T1000 (cell line): ENCODE data around the gene INPP5B.

Experiments
- DNase-seq: peaks from one replicate; lab custom pipeline; 2025; ENCODE audit warnings: mixed read lengths; lab: John Stamatoyannopoulos, UW

INPP5B gene

DNA sequence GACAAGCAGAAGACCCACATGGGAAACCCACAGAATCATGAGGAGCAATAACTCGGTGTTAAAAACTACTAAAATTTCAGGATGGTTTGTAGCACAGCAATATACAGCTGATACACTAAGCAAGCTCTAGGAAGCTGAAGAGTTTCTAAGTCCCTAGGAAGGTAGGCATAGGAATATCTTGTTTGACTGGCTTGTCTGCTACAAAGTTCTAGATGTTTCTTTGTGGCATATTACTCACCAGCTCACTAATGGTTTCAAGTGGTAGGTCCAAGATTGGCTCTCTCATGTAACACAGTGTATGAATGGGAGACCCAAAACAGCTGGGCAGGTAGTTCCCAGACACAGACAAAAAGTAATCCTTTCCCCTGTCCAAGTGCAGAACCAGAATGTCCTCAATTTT is 74.2 kb downstream of the INPP5B start:
- no peak for DNase-seq

DNA sequence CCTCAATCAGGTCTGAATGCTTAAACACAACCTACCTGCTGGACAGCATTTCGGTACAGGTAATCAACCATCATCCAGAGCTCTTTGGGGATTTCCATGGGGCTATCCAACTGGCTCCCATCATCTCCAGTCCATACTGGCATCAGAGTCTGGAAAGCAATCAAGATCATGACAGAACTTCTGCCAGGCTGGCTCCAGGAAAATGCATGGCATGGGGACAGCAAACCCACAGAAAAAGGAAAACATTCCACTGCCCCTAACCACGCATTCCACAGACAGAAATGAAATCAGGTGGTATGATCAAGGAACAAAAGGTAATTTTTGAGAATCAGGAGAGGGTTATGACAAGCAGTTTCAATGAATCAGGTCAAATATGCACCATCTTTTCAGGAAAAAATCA is 78.4 kb downstream of the INPP5B start:
- no peak for DNase-seq

DNA sequence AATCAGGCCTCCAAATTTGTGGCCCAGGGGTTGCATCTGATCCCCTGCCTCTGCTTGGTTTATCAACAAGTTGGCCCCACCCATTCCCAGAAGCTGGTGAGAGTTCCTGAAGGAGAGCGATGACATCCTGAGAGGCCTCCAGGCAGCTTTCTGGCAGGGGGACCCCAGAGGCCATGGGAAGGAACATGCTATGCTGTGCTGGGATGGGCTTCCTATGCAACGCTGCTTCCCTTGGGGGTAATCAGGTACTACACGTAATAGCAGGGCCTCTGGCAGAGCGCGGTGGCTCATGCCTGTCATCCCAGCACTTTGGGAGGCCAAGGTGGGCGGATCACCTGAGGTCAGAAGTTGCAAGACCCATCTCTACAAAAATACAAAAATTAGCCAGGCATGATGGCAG is 79.1 kb downstream of the INPP5B start:
- DNase-seq, result no peak

- no peak for DNase-seq
Observed at GRCh38 chr1:37866491-37866890, 80.4 kb downstream of the INPP5B start.

GRCh38 chr1:37865348-37866120 is 81.3 kb downstream of the INPP5B start:
- no peak for DNase-seq

- no peak for DNase-seq
Observed at GRCh38 chr1:37862330-37862729, 84.5 kb downstream of the INPP5B start.

DNA sequence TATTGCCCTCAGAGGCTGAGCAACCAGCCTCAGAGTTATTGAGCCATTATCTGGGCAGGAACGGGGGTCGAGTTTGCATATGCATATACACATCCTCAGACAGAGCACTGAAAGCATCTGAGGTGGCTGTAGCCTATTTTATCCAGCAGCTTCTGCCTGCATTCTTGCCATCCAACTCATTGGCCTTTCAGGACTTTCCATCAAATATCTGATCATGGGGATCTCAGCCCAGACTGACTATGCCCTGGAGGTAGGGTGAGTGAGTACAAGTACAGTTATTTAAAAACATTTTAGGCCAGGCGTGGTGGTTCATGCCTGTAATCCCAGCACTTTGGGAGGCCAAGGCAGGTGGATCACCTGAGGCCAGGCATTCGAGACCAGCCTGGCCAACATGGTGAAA is 85.7 kb downstream of the INPP5B start:
- DNase-seq, result no peak

GRCh38 chr1:37860346-37860666 is 86.5 kb downstream of the INPP5B start:
- no peak for DNase-seq

DNA sequence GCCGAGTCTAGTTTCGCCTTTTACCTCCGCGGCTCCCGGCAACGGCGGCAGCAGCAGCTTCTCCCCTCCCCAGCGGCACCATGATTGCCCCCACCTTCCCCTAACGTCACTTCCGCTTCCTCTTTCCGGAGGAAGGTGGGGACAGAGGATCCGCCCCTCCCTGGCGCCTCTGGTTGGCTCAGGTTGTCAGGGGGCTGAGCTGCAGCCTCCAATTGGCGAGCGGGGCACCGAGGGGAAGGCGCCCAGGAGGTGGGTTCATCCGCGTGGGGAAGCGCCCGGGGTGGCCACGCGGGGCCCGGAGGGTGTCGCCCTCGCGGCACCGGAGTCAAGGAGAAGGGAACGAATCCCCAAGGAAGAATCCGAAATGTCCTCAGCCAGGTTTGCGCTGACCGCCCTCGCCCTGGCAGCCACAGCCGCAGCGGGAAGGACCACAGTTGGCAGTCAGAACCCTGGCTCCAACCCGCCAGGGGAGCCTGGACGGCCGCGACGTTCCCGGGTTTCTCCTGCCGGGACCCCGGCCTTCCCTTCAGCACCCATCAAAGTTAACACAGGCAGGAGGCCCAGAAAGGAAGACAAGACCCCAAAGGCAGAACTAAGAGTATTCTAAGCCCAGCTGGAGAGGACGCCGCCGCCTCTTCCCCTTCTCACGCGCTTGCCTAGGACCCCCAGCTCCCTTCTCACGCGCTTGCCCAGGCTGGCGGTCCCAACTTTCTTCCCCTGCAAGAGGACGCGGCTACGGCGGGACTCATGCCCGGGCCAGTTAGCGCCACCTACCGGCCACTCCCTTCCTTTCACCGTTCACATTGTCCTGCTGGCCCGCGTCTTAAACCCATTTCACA is 87.1 kb downstream of the INPP5B start, which contains the start of gene MTF1:
TSS of gene MTF1 (minus strand) at position 86 of the 839 bp plus-strand sequence. CDS start 1,934 bp downstream, outside the sequence.
- peak; percentile 89 for DNase-seq

DNA sequence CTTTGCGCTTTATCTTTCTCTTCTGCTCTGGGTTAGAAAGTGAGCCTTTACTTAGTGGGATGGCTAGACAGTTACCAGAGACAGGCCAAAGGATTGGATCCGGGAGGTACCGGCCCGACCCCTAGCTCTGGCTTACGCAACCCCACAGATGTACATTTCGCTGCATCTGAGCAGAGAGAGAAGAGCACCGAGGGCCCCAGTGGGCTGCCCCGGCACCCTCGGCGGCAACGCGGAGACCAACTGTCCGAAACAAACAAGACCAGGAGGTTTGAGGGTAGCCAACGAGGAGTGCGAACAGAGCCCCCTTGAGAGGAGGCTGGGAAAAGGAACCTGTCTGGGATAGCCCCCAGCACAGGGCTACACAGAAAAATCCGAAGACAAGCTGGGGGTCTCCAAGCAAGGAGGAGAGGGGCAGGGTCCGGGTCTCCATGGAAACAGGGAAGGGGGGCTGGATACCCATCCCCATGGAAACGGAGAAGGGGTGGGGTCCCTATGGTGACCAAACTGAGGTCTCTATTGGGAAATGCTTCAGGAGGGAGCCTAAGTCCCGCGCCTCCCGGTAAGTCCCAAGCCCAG is 87.8 kb downstream of the INPP5B start:
- DNase-seq, result no peak

DNA sequence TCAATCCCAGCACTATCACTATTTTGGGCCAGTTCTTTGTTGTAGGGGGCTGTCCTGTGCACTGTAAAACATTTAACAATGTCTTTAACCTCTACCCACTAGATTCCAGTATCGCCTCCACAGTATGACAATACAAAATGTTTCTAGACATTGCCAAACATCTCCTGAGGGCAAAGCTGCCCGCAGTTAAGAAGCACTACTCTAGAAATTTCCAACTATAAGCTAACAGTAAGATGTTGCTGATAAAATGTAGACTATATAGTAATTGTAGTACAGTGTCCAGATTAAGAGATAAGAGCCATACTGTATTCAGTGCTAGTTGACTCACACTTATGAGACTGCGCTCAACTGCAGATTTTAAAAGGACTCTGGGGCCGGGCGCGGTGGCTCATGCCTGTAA is 92.4 kb downstream of the INPP5B start:
- no peak for DNase-seq

GRCh38 chr1:37853157-37853556 is 93.7 kb downstream of the INPP5B start:
- DNase-seq, result no peak

DNA sequence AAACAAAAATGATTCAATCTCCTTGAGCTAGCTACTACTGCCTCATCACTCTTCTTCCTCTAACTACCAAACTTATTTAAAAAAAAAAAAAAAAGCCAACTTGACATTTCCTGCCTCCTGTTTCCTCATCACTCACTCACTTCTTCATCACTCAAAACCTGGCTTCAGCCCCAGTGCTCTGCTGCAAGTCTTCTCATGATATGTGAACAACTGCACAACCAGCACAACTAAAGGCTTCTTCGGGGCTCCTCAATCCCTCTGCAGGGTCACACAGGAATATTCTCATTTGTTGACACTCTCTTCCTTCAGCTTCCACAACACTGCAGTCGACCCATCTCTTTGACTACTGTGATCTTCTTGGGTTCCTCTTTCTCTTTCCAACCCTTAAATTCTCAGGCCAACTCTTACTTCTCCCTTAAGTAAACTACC is 95.1 kb downstream of the INPP5B start:
- DNase-seq, result no peak

DNA sequence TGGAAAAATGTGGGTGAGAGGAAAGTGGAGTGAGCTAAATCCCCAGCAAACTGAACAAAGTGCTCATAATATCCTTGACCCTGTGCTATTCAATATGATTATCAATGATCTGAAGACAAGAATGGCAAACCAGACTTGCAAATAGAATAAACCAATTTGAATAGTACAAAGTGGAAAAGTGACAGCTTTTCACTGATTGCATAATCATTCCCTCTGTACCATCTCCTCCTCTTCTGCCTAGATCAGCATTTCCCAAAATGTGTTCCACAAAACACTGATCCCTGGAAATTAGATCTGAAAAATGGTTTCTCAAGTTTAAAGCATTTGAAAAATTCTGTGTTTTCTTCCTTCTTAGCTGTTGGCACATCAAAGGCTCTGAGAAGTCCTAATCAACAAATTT is 95.6 kb downstream of the INPP5B start:
- DNase-seq, result no peak

- DNase-seq, result no peak
Observed at GRCh38 chr1:37850352-37850955, 96.4 kb downstream of the INPP5B start.

DNA sequence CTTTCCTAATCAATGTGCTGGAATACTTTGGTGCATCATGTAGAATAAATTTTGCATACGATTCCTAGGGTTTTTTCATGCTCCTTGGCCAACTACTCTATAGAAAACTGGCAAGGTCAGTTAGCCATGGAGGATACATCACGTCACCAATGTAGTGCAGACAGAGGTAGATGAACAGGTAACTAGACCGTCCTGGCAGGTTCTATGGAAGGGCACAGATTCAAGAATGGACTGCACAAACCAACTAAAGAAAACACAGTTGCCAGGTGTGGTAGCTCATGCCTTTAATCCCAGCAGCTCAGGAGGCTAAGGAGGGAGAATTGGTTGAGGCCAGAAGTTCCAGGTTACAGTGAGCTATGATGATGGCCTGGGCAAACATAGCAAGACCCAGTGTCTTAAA is 97.4 kb downstream of the INPP5B start:
- DNase-seq, result no peak

GRCh38 chr1:37846647-37847339 is 100.1 kb downstream of the INPP5B start:
- no peak for DNase-seq

- DNase-seq, result no peak
Observed at GRCh38 chr1:37845786-37846185, 101.1 kb downstream of the INPP5B start.

GRCh38 chr1:37845049-37845646 is 101.7 kb downstream of the INPP5B start:
- DNase-seq, result no peak

GRCh38 chr1:37844536-37844935 is 102.3 kb downstream of the INPP5B start:
- DNase-seq, result no peak

- no peak for DNase-seq
Observed at GRCh38 chr1:37841652-37842051, 105.2 kb downstream of the INPP5B start.

GRCh38 chr1:37840711-37841110 is 106.1 kb downstream of the INPP5B start:
- DNase-seq, result no peak
